Effector CD8-positive, alpha-beta T cell (primary cell): ENCODE results near the gene ZDHHC15.
A peak's percentile ranks its signal among the peaks of the same experiment; 100 is the strongest.
"Not testable (repeated sequence)": the region's sequence is repeated elsewhere in the genome, so short reads cannot be mapped to it uniquely, and the experiment has no call there.

ENCODE experiments used
- DNase-seq: peaks from one replicate; lab custom pipeline; 2025; lab: John Stamatoyannopoulos, UW
- total RNA-seq, 4 experiments: gene quantifications; one replicate each; lab custom pipeline; 2026; lab: John Stamatoyannopoulos, UW

ZDHHC15 gene, protein sequence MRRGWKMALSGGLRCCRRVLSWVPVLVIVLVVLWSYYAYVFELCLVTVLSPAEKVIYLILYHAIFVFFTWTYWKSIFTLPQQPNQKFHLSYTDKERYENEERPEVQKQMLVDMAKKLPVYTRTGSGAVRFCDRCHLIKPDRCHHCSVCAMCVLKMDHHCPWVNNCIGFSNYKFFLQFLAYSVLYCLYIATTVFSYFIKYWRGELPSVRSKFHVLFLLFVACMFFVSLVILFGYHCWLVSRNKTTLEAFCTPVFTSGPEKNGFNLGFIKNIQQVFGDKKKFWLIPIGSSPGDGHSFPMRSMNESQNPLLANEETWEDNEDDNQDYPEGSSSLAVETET
- total RNA-seq = 0 to 0.19 (median 0) reads per million in 4 experiments

GRCh38 chrX:75522565-75523431 is at the start of gene ZDHHC15:
Gene ZDHHC15 (minus strand): TSS chrX:75523037. CDS start chrX:75523024, 13 bp downstream.
- peak; percentile 4 for DNase-seq

DNA sequence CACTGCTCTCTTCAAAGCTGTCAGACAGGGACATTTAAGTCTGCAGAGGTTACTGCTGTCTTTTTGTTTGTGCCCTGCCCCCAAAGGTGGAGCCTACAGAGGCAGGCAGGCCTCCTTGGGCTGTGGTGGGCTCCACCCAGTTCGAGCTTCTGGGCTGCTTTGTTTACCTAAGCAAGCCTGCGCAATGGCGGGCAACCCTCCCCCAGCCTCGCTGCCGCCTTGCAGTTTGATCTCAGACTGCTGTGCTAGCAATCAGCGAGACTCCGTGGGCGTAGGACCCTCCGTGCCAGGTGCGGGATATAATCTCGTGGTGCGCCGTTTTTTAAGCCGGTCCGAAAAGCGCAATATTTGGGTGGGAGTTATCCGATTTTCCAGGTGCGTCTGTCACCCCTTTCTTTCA is 37.7 kb upstream of the ZDHHC15 start:
- not testable (repeated sequence) for DNase-seq

GRCh38 chrX:75547783-75548182 is 24.9 kb upstream of the ZDHHC15 start:
- DNase-seq = no peak

- DNase-seq = no peak
Measured at GRCh38 chrX:75546724-75547511, 24.1 kb upstream of the ZDHHC15 start.

GRCh38 chrX:75544786-75545185 is 21.9 kb upstream of the ZDHHC15 start:
- DNase-seq = no peak

DNA sequence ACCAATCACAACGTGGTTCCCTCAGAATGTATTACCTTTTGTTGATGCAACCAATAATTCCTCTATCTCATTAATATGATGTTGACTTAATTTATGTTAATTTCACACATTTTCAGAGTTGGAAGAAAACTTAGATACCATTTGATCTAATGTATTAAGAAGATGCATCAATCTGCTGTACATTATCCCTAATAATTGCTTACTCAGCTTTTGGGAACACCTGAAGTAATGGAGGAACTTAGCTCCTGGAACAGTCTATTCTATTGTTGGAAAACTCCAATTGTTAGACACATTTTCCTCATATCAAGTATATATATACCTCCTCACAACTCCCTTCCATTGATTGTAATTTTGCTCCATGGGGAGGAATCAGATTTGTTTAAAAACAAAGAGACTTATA is 38.9 kb downstream of the ZDHHC15 start:
- no peak for DNase-seq

- not testable (repeated sequence) for DNase-seq
Measured at GRCh38 chrX:75461780-75462179, 61.1 kb downstream of the ZDHHC15 start.

- DNase-seq = no peak
Measured at GRCh38 chrX:75421688-75422230, 101.1 kb downstream of the ZDHHC15 start.

GRCh38 chrX:75407153-75407552 is 115.7 kb downstream of the ZDHHC15 start:
- not testable (repeated sequence) for DNase-seq

- no peak for DNase-seq
Measured at GRCh38 chrX:75390470-75390869, 132.4 kb downstream of the ZDHHC15 start.

DNA sequence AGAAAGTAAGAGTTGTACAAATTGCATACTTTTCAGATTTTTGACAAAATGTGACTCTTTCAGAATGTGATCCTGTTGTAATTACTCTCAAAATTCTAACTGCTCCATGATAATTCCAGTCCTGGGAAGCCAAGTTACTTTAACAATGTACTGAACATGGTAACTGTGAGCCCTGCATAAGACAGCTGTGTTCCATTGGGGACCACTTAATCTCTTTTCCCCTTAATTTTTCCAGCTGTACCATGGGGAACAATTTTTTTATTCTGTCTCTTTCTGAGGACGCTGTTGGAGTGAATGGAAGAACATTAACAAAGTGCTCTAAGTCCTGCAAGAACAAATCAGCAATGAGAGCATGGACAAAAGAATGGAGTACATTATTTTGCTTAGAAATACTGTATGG is 153.1 kb downstream of the ZDHHC15 start:
- no peak for DNase-seq

GRCh38 chrX:75366861-75367260 is 156.0 kb downstream of the ZDHHC15 start:
- no peak for DNase-seq

DNA sequence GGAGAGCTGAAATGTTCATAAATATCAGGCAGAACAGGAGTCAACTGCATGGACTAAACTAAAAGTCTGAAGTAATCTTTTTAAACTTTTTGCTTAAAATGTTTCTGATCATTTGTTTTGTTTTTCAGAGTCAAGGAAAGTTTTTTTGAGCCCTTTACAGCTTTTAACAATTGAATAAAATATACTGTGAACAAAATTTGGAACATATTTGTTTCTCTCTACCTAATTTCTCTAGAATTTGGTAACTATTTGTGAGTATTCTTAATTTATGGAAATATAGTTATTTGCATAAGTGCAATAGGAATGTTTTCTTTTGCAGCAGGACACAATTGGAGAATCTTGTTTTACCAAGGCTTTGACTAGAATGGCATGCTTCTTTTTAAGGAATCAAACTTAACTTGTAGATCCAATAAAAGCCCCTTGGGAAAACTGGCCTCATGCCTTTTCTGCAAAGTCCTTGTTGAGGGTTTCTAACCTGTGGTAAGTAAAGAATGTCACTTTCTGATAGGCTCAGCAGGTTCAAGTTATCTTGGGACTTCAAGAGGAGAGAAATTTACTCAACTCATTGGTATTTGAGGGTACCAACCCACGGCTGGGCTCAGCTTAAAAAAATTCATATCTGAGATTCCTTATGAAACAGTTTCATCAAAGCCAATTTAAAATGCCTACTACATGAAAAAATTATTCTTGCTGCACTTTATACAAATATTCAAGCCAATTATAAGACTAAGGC is 157.4 kb downstream of the ZDHHC15 start:
- no peak for DNase-seq

- DNase-seq = no peak
Measured at GRCh38 chrX:75361788-75362187, 161.0 kb downstream of the ZDHHC15 start.

- DNase-seq = not testable (repeated sequence)
Measured at GRCh38 chrX:75348601-75349000, 174.2 kb downstream of the ZDHHC15 start.

GRCh38 chrX:75337525-75337924 is 185.3 kb downstream of the ZDHHC15 start:
- no peak for DNase-seq

DNA sequence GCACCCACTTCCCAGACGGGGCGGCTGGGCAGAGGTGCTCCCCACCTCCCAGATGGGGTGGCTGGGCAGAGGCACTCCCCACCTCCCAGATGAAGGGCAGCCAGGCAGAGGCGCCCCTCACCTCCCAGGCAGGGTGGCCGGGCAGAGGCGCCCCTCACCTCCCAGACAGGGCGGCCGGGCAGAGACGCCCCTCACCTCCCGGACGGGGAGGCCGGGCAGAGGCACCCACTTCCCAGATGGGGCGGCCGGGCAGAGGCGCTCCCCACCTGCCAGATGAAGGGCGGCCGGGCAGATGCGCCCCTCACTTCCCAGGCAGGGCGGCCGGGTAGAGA is 187.7 kb downstream of the ZDHHC15 start:
- no peak for DNase-seq

- DNase-seq = not testable (repeated sequence)
Measured at GRCh38 chrX:75334407-75335126, 188.3 kb downstream of the ZDHHC15 start.

DNA sequence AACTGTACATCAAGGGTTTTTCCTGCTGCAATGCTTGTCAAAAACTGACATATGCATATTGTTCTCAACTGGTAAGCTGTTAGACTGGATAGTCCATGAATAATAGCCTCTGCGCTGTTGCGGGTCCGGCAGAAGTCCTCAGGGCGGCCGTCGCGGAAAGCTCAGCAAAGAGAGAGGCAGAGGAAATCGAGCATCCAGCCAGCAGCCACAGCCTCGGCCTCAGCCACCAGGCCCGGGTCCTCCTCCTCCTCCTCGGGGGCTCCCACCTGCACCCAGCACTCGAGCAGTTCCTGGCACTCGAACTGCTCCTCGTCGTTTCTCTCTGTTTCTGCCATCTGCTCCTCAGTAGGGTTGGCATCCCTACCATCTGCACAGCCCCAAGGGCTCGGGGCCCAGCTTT is 195.2 kb downstream of the ZDHHC15 start:
- no peak for DNase-seq
